ENCODE measurements around the gene FBXO8. TPM values are rescaled to one million over a fixed set of nuclear protein-coding genes. Genes with fewer than 3 reads are reported as not detected.

The FBXO8 gene
- total RNA-seq, 1 experiment from 2014 or later: 8.9 TPM

- H3K27me3 ChIP-seq (ENCODE audit: insufficient read depth, low read length): no peaks in the 10 kb centered on the region
- H2BK12ac ChIP-seq (ENCODE audit: insufficient read length, low read depth, low read length): no peak overlapping the region
- H3K4me2 ChIP-seq (ENCODE audit: insufficient read depth, insufficient read length, low read length): no peak overlapping the region
- no peaks in the 10 kb centered on the region for H3K36me3 Mint-ChIP-seq (ENCODE audit: insufficient read depth in 1 of 3, low read depth in 3 of 3)
- no peak overlapping the region for H3K23ac ChIP-seq (ENCODE audit: insufficient read length, low read depth, low read length)
- no peak overlapping the region for H2BK120ac ChIP-seq (ENCODE audit: low read depth, low read length, poor library complexity, severe bottlenecking)
- no peak overlapping the region for H2BK20ac ChIP-seq (ENCODE audit: low read depth, low read length, poor library complexity, severe bottlenecking)
- H3K79me2 ChIP-seq (ENCODE audit: insufficient read depth, low read length): no peaks in the 10 kb centered on the region
- no peaks in the 10 kb centered on the region for H3K79me1 ChIP-seq (ENCODE audit: insufficient read depth, low read depth, low read length, poor library complexity, severe bottlenecking)
- H3K9me3 Mint-ChIP-seq: no peaks in the 10 kb centered on the region
- H3K4ac ChIP-seq (ENCODE audit: low read depth, low read length): no peak overlapping the region
- H3K18ac ChIP-seq (ENCODE audit: insufficient read length, low read depth, low read length): no peak overlapping the region
- H4K5ac ChIP-seq (ENCODE audit: insufficient read length, low read depth, low read length): no peak overlapping the region
- no peak overlapping the region for H3K4me3 Mint-ChIP-seq
- DNase-seq: no peak
- H2AK5ac ChIP-seq (ENCODE audit: insufficient read length, low read length): no peak overlapping the region
- H4K91ac ChIP-seq (ENCODE audit: insufficient read length, low read depth, low read length): no peak overlapping the region
- H2BK5ac ChIP-seq (ENCODE audit: insufficient read length, low read length): no peak overlapping the region
- no peaks in the 10 kb centered on the region for H3K4me1 Mint-ChIP-seq
- no peaks in the 10 kb centered on the region for H3K9me3 ChIP-seq (ENCODE audit: control insufficient read depth, low read depth, low read length)
- H3K27me3 Mint-ChIP-seq (ENCODE audit: low read depth): no peaks in the 10 kb centered on the region
- no peak overlapping the region for H4K8ac ChIP-seq (replicated peaks; ENCODE audit: insufficient read length, low read depth, low read length)
- no peak overlapping the region for H3K27ac ChIP-seq (ENCODE audit: insufficient read length, low read depth, low read length)
- TF ChIP-seq, protein P1, sequence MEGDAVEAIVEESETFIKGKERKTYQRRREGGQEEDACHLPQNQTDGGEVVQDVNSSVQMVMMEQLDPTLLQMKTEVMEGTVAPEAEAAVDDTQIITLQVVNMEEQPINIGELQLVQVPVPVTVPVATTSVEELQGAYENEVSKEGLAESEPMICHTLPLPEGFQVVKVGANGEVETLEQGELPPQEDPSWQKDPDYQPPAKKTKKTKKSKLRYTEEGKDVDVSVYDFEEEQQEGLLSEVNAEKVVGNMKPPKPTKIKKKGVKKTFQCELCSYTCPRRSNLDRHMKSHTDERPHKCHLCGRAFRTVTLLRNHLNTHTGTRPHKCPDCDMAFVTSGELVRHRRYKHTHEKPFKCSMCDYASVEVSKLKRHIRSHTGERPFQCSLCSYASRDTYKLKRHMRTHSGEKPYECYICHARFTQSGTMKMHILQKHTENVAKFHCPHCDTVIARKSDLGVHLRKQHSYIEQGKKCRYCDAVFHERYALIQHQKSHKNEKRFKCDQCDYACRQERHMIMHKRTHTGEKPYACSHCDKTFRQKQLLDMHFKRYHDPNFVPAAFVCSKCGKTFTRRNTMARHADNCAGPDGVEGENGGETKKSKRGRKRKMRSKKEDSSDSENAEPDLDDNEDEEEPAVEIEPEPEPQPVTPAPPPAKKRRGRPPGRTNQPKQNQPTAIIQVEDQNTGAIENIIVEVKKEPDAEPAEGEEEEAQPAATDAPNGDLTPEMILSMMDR (conservative IDR thresholded peaks at IDR 0.05): no peak
- no peak overlapping the region for H3K14ac ChIP-seq (ENCODE audit: insufficient read depth, low read length)
- peaks cover 2% of the 10 kb centered on the region for H3K23me2 ChIP-seq (ENCODE audit: insufficient read length, low read depth, low read length, poor library complexity, severe bottlenecking)
- H3K9ac ChIP-seq (ENCODE audit: extremely low read depth, insufficient read length, low read length): no peak overlapping the region
- H4K20me1 ChIP-seq (ENCODE audit: control insufficient read depth, insufficient read depth, insufficient read length): peaks cover 3% of the 10 kb centered on the region
- no CpG with 5 or more reads among the region's 3 CpGs for WGBS (ENCODE audit: extremely low coverage, insufficient read length, low lambda C conversion rate)
- no peak overlapping the region for H3K56ac ChIP-seq (ENCODE audit: insufficient read length, low read depth, low read length)
- no peak overlapping the region for H2AFZ ChIP-seq (ENCODE audit: low read length)
- H3K27ac Mint-ChIP-seq: no peak overlapping the region
- no peaks in the 10 kb centered on the region for H3K4me1 ChIP-seq (ENCODE audit: insufficient read depth, low read length)
- H3T11ph ChIP-seq (ENCODE audit: low read length): no peak overlapping the region
- H2BK15ac ChIP-seq (ENCODE audit: low read depth, low read length): no peak overlapping the region
Measured at GRCh38 chr4:174260099-174260498, 23.4 kb downstream of the FBXO8 start.
